H1 (cell line): ENCODE measurements around the gene PID1. TPM values are rescaled to one million over a fixed set of nuclear protein-coding genes. Genes with fewer than 3 reads are reported as not detected.

ENCODE experiments used
- ATF3 ChIP-seq: IDR thresholded peaks from 2 replicates; pipeline ENCODE4 v1.6.1; 2011; ENCODE audit warnings: low read depth, mild to moderate bottlenecking, low read length; ENCODE audit not compliant: insufficient read depth
- JUN ChIP-seq: IDR thresholded peaks from 2 replicates; pipeline ENCODE4 v1.6.1; 2011; ENCODE audit warnings: low read depth, mild to moderate bottlenecking, improper control_type of control experiment, low read length
- SIX5 ChIP-seq: IDR thresholded peaks from 2 replicates; pipeline ENCODE4 v1.6.1; 2011; ENCODE audit warnings: mild to moderate bottlenecking, low read depth, low read length
- polyA plus RNA-seq, 7 experiments: library from polyadenylated mRNA; depleted of rRNA in 3 of 7; stranded (reverse) in 5 of 7; unstranded in 2 of 7; fragments of >200 nt in 5 of 7; fragments of 200-250 nt in 2 of 7; gene quantifications; 1 replicate in 5 of 7; 2 replicates in 1 of 7; 4 replicates in 1 of 7; pipeline versions ENCODE4 v1.2.1 to v1.2.3, GENCODE V29; 2011 to 2013; ENCODE audit warnings: missing spikeins in 2 of 7, mixed read lengths in 2 of 7
- total RNA-seq: library from RNA; stranded (reverse); fragmentation: NEBNext Ultra II Directional; extraction: Animal tissue kit (Norgen Biotek cat#: 25700); gene quantifications from 2 replicates; pipeline ENCODE4 v1.2.1, GENCODE V29; 2021

PID1 gene
- total and polyA plus RNA-seq, 2 of the 8 experiments (the other 6 are each of a cell fraction or from before 2014, with no cell fraction given), result 1.5 to 3.3 TPM

- TF ChIP-seq JUN, result no peak
- no peak for TF ChIP-seq SIX5
- TF ChIP-seq ATF3, result no peak
Measured at GRCh38 chr2:228986961-228987360, 284.1 kb downstream of the PID1 start (continued).
